ENCODE data around the gene PWWP2B.

DNA sequence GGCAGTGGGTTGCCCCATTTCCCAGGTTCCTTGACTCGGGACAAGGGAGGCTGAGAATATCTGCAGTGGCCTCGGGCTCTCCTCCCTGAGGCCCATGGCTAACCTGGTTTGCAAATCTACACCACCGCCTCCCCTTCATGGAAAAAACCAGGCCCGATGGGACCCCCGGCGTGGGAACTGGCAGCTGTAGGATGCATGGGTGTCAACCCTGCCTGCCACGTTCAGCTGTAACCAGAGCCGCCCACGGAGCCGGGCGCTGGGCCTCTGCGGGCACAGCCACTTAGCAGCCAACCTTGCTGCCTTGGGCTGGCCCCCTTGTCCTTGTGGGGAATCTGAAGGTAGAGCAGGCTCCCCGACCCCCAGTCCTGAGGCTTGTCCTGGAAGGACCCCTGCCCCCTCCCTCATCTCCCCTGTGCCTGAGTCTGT lies 1.6 kb downstream of the PWWP2B start:
- TF ChIP-seq, protein P1, sequence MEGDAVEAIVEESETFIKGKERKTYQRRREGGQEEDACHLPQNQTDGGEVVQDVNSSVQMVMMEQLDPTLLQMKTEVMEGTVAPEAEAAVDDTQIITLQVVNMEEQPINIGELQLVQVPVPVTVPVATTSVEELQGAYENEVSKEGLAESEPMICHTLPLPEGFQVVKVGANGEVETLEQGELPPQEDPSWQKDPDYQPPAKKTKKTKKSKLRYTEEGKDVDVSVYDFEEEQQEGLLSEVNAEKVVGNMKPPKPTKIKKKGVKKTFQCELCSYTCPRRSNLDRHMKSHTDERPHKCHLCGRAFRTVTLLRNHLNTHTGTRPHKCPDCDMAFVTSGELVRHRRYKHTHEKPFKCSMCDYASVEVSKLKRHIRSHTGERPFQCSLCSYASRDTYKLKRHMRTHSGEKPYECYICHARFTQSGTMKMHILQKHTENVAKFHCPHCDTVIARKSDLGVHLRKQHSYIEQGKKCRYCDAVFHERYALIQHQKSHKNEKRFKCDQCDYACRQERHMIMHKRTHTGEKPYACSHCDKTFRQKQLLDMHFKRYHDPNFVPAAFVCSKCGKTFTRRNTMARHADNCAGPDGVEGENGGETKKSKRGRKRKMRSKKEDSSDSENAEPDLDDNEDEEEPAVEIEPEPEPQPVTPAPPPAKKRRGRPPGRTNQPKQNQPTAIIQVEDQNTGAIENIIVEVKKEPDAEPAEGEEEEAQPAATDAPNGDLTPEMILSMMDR (conservative IDR thresholded peaks at IDR 0.05; ENCODE audit: low read depth in 2 of 2): no peak
- TF ChIP-seq EZH2 (IDR thresholded peaks at IDR 0.05; ENCODE audit: low read depth, unreplicated experiment) (no peak), POLR2AphosphoS5 (IDR thresholded peaks at IDR 0.05; ENCODE audit: low read depth) (no peak), CREB1 (CRISPR knock-in tag; IDR thresholded peaks at IDR 0.05; ENCODE audit: low read depth) (no peak), EZH2phosphoT487 (IDR thresholded peaks at IDR 0.05; ENCODE audit: unreplicated experiment) (no peak), NANOG (IDR thresholded peaks at IDR 0.05; ENCODE audit: borderline replicate concordance) (no peak), JUNB (IDR thresholded peaks at IDR 0.05; ENCODE audit: unreplicated experiment) (no peak), ZNF331 (CRISPR knock-in tag; IDR thresholded peaks at IDR 0.05; ENCODE audit: low read depth) (no peak), STAT1 (IDR thresholded peaks at IDR 0.05; ENCODE audit: unreplicated experiment) (no peak), ZNF114 (CRISPR knock-in tag; IDR thresholded peaks at IDR 0.05) (no peak)
- TF ChIP-seq, protein P2, sequence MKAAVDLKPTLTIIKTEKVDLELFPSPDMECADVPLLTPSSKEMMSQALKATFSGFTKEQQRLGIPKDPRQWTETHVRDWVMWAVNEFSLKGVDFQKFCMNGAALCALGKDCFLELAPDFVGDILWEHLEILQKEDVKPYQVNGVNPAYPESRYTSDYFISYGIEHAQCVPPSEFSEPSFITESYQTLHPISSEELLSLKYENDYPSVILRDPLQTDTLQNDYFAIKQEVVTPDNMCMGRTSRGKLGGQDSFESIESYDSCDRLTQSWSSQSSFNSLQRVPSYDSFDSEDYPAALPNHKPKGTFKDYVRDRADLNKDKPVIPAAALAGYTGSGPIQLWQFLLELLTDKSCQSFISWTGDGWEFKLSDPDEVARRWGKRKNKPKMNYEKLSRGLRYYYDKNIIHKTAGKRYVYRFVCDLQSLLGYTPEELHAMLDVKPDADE (IDR thresholded peaks at IDR 0.05): no peak
- TF ChIP-seq, protein P3, sequence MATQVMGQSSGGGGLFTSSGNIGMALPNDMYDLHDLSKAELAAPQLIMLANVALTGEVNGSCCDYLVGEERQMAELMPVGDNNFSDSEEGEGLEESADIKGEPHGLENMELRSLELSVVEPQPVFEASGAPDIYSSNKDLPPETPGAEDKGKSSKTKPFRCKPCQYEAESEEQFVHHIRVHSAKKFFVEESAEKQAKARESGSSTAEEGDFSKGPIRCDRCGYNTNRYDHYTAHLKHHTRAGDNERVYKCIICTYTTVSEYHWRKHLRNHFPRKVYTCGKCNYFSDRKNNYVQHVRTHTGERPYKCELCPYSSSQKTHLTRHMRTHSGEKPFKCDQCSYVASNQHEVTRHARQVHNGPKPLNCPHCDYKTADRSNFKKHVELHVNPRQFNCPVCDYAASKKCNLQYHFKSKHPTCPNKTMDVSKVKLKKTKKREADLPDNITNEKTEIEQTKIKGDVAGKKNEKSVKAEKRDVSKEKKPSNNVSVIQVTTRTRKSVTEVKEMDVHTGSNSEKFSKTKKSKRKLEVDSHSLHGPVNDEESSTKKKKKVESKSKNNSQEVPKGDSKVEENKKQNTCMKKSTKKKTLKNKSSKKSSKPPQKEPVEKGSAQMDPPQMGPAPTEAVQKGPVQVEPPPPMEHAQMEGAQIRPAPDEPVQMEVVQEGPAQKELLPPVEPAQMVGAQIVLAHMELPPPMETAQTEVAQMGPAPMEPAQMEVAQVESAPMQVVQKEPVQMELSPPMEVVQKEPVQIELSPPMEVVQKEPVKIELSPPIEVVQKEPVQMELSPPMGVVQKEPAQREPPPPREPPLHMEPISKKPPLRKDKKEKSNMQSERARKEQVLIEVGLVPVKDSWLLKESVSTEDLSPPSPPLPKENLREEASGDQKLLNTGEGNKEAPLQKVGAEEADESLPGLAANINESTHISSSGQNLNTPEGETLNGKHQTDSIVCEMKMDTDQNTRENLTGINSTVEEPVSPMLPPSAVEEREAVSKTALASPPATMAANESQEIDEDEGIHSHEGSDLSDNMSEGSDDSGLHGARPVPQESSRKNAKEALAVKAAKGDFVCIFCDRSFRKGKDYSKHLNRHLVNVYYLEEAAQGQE (IDR thresholded peaks at IDR 0.05; ENCODE audit: unreplicated experiment): no peak
- TF ChIP-seq, protein P4, sequence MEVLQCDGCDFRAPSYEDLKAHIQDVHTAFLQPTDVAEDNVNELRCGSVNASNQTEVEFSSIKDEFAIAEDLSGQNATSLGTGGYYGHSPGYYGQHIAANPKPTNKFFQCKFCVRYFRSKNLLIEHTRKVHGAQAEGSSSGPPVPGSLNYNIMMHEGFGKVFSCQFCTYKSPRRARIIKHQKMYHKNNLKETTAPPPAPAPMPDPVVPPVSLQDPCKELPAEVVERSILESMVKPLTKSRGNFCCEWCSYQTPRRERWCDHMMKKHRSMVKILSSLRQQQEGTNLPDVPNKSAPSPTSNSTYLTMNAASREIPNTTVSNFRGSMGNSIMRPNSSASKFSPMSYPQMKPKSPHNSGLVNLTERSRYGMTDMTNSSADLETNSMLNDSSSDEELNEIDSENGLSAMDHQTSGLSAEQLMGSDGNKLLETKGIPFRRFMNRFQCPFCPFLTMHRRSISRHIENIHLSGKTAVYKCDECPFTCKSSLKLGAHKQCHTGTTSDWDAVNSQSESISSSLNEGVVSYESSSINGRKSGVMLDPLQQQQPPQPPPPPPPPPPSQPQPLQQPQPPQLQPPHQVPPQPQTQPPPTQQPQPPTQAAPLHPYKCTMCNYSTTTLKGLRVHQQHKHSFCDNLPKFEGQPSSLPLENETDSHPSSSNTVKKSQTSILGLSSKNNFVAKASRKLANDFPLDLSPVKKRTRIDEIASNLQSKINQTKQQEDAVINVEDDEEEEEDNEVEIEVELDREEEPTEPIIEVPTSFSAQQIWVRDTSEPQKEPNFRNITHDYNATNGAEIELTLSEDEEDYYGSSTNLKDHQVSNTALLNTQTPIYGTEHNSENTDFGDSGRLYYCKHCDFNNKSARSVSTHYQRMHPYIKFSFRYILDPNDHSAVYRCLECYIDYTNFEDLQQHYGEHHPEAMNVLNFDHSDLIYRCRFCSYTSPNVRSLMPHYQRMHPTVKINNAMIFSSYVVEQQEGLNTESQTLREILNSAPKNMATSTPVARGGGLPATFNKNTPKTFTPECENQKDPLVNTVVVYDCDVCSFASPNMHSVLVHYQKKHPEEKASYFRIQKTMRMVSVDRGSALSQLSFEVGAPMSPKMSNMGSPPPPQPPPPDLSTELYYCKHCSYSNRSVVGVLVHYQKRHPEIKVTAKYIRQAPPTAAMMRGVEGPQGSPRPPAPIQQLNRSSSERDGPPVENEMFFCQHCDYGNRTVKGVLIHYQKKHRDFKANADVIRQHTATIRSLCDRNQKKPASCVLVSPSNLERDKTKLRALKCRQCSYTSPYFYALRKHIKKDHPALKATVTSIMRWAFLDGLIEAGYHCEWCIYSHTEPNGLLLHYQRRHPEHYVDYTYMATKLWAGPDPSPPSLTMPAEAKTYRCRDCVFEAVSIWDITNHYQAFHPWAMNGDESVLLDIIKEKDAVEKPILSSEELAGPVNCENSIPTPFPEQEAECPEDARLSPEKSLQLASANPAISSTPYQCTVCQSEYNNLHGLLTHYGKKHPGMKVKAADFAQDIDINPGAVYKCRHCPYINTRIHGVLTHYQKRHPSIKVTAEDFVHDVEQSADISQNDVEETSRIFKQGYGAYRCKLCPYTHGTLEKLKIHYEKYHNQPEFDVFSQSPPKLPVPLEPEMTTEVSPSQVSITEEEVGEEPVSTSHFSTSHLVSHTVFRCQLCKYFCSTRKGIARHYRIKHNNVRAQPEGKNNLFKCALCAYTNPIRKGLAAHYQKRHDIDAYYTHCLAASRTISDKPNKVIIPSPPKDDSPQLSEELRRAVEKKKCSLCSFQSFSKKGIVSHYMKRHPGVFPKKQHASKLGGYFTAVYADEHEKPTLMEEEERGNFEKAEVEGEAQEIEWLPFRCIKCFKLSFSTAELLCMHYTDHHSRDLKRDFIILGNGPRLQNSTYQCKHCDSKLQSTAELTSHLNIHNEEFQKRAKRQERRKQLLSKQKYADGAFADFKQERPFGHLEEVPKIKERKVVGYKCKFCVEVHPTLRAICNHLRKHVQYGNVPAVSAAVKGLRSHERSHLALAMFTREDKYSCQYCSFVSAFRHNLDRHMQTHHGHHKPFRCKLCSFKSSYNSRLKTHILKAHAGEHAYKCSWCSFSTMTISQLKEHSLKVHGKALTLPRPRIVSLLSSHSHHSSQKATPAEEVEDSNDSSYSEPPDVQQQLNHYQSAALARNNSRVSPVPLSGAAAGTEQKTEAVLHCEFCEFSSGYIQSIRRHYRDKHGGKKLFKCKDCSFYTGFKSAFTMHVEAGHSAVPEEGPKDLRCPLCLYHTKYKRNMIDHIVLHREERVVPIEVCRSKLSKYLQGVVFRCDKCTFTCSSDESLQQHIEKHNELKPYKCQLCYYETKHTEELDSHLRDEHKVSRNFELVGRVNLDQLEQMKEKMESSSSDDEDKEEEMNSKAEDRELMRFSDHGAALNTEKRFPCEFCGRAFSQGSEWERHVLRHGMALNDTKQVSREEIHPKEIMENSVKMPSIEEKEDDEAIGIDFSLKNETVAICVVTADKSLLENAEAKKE (CRISPR knock-in tag; IDR thresholded peaks at IDR 0.05): no peak
